Neutrophil (primary cell): ENCODE data around the gene PDK2.

Source experiments
- H3K27ac ChIP-seq: fragments of 200-600 bp; sonication (generic); 2 replicates; pipeline ENCODE4 v1.5.1; 2016; ENCODE audit warnings: mild to moderate bottlenecking, moderate library complexity
- H3K27me3 ChIP-seq: fragments of 200-600 bp; sonication (generic); 2 replicates; pipeline ENCODE4 v1.6.0; 2016; ENCODE audit warnings: mild to moderate bottlenecking
- H3K36me3 ChIP-seq: fragments of 200-600 bp; sonication (generic); 2 replicates; pipeline ENCODE4 v1.5.1; 2017
- H3K4me1 ChIP-seq, 2 experiments: fragments of 200-600 bp in 1 of 2; sonication (generic) in 1 of 2; 1 replicate in 1 of 2; 2 replicates in 1 of 2; pipeline versions ENCODE4 v1.5.1 to v1.6.1; 2013 to 2016; ENCODE audit warnings: low read depth in 1 of 2, low read length in 1 of 2, mild to moderate bottlenecking in 1 of 2, moderate library complexity in 1 of 2; ENCODE audit not compliant: control insufficient read depth in 1 of 2, insufficient read depth in 1 of 2
- H3K4me3 ChIP-seq, 2 experiments: fragments of 200-600 bp in 1 of 2; sonication (generic) in 1 of 2; 1 replicate in 1 of 2; 2 replicates in 1 of 2; pipeline ENCODE4 v1.5.1; 2013 to 2016; ENCODE audit warnings: low read depth in 1 of 2, low read length in 1 of 2, mild to moderate bottlenecking in 1 of 2, moderate library complexity in 1 of 2
- H3K9me3 ChIP-seq: fragments of 200-600 bp; sonication (generic); 2 replicates; pipeline ENCODE4 v1.5.1; 2016
- TF ChIP-seq, protein P1 (sequence below): fragments of 200-600 bp; sonication (generic); IDR thresholded peaks from 2 replicates; pipeline ENCODE4 v1.5.1; 2016; ENCODE audit warnings: antibody characterized with exemption

PDK2 gene

DNA sequence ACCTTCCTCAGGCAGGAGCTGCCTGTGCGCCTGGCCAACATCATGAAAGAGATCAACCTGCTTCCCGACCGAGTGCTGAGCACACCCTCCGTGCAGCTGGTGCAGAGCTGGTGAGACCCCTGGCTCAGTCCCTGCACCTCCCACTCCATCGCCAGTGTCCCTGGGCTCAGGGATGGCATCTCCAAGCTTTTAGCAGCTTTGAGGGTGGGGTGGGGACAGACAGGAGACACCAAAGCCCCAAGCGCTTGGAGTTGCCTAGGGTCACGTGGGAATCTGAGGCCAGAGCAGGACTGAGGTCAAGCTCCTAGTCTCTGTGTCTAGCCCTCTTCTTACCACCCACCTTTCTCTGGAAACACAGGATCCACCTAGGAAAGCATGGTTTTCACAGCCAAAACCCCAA is 2.3 kb downstream of the PDK2 start:
- H3K4me3 ChIP-seq: no peak overlapping the region
- no peaks in the 10 kb centered on the region for H3K9me3 ChIP-seq
- H3K27me3 ChIP-seq: peaks cover 10% of the 10 kb centered on the region
- H3K36me3 ChIP-seq: no peaks in the 10 kb centered on the region
- TF ChIP-seq, protein P1, sequence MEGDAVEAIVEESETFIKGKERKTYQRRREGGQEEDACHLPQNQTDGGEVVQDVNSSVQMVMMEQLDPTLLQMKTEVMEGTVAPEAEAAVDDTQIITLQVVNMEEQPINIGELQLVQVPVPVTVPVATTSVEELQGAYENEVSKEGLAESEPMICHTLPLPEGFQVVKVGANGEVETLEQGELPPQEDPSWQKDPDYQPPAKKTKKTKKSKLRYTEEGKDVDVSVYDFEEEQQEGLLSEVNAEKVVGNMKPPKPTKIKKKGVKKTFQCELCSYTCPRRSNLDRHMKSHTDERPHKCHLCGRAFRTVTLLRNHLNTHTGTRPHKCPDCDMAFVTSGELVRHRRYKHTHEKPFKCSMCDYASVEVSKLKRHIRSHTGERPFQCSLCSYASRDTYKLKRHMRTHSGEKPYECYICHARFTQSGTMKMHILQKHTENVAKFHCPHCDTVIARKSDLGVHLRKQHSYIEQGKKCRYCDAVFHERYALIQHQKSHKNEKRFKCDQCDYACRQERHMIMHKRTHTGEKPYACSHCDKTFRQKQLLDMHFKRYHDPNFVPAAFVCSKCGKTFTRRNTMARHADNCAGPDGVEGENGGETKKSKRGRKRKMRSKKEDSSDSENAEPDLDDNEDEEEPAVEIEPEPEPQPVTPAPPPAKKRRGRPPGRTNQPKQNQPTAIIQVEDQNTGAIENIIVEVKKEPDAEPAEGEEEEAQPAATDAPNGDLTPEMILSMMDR: no peak
- no peak overlapping the region for H3K27ac ChIP-seq
- H3K4me1 ChIP-seq: peaks cover 12 to 16% of the 10 kb centered on the region in 2 experiments

DNA sequence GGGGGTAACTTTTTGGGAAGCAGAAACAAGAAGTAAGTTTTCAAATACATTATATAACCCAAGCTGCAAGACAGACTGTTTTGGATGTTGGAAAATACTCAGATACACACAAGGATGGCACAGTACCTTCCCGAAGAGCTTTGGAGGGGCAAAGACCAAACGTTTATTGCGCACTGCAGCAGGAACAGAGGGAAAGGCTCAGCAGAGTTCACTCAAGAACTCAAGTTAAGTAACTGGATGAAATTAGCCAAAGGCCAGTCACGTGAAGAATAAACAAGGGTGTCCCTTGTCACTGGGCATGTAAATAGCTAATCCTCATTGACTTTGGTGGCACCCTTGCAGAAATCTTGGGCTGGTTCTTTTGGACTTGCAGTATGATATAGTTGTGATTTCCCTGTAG is 2.8 kb downstream of the PDK2 start:
- Histone ChIP-seq H3K27me3 (peaks cover 7% of the 10 kb centered on the region), H3K36me3 (no peaks in the 10 kb centered on the region), H3K27ac (no peak overlapping the region), H3K9me3 (no peaks in the 10 kb centered on the region), H3K4me3 (no peak overlapping the region), H3K4me1 (peaks cover 12 to 16% of the 10 kb centered on the region in 2 experiments)
- TF ChIP-seq, protein P1: no peak

DNA sequence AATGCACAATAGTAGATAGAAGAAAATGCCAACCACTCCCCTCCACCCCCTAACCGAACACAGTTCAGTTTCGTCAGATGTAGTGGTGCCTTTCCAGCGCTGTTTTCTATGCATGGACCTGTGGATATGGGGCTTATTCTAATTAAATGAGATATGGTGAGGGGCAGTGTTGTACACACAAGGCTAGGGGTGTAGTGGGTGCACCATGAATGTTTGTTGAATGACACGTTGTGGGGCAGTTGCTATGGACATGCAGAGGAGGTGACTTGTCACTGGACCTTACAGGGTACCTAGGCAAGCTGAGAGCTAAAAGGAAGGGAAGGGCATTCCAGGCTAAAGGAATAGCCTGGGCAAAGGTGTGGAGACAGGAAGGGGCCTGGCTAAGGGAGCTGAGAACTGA is 3.4 kb downstream of the PDK2 start:
- TF ChIP-seq, protein P1: no peak
- H3K4me1 ChIP-seq: peaks cover 12 to 16% of the 10 kb centered on the region in 2 experiments
- H3K27me3 ChIP-seq: peaks cover under 1% of the 10 kb centered on the region
- no peaks in the 10 kb centered on the region for H3K9me3 ChIP-seq
- H3K36me3 ChIP-seq: no peaks in the 10 kb centered on the region
- H3K4me3 ChIP-seq: no peak overlapping the region
- no peak overlapping the region for H3K27ac ChIP-seq

DNA sequence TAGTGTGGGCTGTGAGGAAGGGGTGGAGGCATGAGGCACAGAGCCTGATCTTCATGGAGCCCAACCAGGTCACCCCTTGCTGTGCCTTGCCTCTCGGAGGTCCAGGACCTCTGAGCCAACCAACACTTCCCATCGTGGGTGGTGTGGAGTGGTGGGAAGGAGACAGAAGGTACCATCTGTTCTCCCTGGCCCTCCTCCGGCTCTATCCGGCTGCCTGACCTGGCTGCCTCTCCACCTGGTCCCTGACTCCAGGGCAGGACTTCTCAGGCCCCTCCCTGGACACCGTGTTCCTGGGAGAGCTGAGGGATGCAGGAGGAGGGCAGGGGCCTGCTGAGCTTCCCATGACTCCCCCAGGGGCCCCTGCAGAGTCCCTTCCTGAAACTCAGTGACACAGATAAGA is 3.9 kb downstream of the PDK2 start:
- Histone ChIP-seq H3K27me3 (no peaks in the 10 kb centered on the region), H3K4me1 (peaks cover 12 to 16% of the 10 kb centered on the region in 2 experiments), H3K36me3 (no peaks in the 10 kb centered on the region), H3K4me3 (no peak overlapping the region), H3K9me3 (no peaks in the 10 kb centered on the region), H3K27ac (no peak overlapping the region)
- TF ChIP-seq, protein P1: no peak

DNA sequence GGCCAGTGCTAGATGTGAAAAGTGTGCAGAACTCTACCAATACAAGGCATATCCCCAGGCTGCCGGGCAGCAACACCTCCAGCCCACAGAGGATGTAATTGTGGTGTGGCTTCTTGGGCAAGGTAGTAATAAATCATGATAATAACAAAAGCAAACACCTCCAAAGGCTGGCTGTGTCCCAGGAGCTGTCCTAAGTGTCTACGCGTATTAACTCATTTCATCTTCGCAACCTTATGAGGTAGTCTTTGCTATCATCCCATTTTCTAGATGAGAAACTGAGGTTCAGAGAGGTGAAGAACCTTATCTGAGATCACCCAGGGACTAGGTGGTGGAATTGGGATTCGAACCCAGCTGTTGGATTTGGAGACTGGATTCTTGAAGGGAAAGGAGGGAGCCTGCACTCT is 5.3 kb downstream of the PDK2 start:
- H3K27ac ChIP-seq: no peak overlapping the region
- no peak overlapping the region for H3K4me3 ChIP-seq
- no peaks in the 10 kb centered on the region for H3K9me3 ChIP-seq
- TF ChIP-seq, protein P1: no peak
- no peaks in the 10 kb centered on the region for H3K27me3 ChIP-seq
- H3K4me1 ChIP-seq: peaks cover 3 to 4% of the 10 kb centered on the region in 2 experiments
- no peaks in the 10 kb centered on the region for H3K36me3 ChIP-seq

DNA sequence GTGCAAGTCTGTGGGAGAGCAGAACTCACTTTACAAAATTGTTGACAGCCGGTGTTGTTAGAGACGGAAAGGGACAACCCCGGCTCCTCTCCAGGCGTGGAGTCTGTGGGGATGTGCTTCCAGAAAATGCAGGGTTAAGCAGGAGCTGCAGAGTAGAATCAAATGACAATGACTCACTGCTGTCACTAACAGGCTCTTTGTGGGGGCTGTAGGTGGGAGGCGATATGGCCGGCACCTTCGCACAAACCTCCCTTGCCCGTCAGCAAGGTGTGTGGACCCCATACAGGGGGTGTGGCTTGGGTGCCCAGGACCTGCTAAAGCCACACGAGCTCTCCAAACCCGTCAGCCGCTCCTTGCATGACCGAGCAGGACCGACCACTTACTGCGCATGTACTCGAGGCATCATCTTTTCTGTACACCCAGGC is 5.8 kb downstream of the PDK2 start:
- no peak overlapping the region for H3K4me3 ChIP-seq
- no peak overlapping the region for H3K27ac ChIP-seq
- no peaks in the 10 kb centered on the region for H3K9me3 ChIP-seq
- TF ChIP-seq, protein P1: no peak
- H3K27me3 ChIP-seq: no peaks in the 10 kb centered on the region
- no peaks in the 10 kb centered on the region for H3K4me1 ChIP-seq
- H3K36me3 ChIP-seq: no peaks in the 10 kb centered on the region
